Measurements from ENCODE around the gene ASPG. TPM values are rescaled to one million over a fixed set of nuclear protein-coding genes. Genes with fewer than 3 reads are reported as not detected.
A peak's percentile ranks its signal among the peaks of the same experiment; 100 is the strongest.

Gene ASPG
- total RNA-seq, 1 experiment from 2014 or later, result 0.50 TPM

- DNase-seq (ENCODE audit: extremely low read depth, low read depth), result no peak
These were observed 11.7 kb upstream of the ASPG start for GRCh38 chr14:104073764-104074163.

GRCh38 chr14:104075530-104076151 lies 9.9 kb upstream of the ASPG start:
- no peak for DNase-seq (ENCODE audit: extremely low read depth, low read depth)

GRCh38 chr14:104076743-104077142 lies 8.8 kb upstream of the ASPG start:
- no peak for DNase-seq (ENCODE audit: extremely low read depth, low read depth)

GRCh38 chr14:104078031-104078455 lies 7.5 kb upstream of the ASPG start:
- peak; percentile 90 for DNase-seq (ENCODE audit: extremely low read depth, low read depth)

GRCh38 chr14:104080376-104081260 lies 4.9 kb upstream of the ASPG start:
- DNase-seq (ENCODE audit: extremely low read depth, low read depth), result no peak

- no peak for DNase-seq (ENCODE audit: extremely low read depth, low read depth)
These were observed 4.2 kb upstream of the ASPG start for GRCh38 chr14:104081261-104081835.

- no peak for DNase-seq (ENCODE audit: extremely low read depth, low read depth)
These were observed 3.5 kb upstream of the ASPG start for GRCh38 chr14:104081951-104082464.

- DNase-seq (ENCODE audit: extremely low read depth, low read depth), result no peak
These were observed 2.7 kb upstream of the ASPG start for GRCh38 chr14:104082807-104083206.

- no peak for DNase-seq (ENCODE audit: extremely low read depth, low read depth)
These were observed 1.1 kb upstream of the ASPG start for GRCh38 chr14:104084251-104085002.

GRCh38 chr14:104085889-104086201 lies 345 bp downstream of the ASPG start:
- DNase-seq (ENCODE audit: extremely low read depth, low read depth), result no peak

- no peak for DNase-seq (ENCODE audit: extremely low read depth, low read depth)
These were observed 735 bp downstream of the ASPG start for GRCh38 chr14:104086210-104086660.

- no peak for DNase-seq (ENCODE audit: extremely low read depth, low read depth)
These were observed 1.4 kb downstream of the ASPG start for GRCh38 chr14:104086661-104087461.

GRCh38 chr14:104087505-104087904 lies 2.0 kb downstream of the ASPG start:
- no peak for DNase-seq (ENCODE audit: extremely low read depth, low read depth)

- no peak for DNase-seq (ENCODE audit: extremely low read depth, low read depth)
These were observed 2.7 kb downstream of the ASPG start for GRCh38 chr14:104087981-104088850.

- no peak for DNase-seq (ENCODE audit: extremely low read depth, low read depth)
These were observed 4.7 kb downstream of the ASPG start for GRCh38 chr14:104090071-104090748.

- DNase-seq (ENCODE audit: extremely low read depth, low read depth), result no peak
These were observed 5.8 kb downstream of the ASPG start for GRCh38 chr14:104091061-104091926.

- DNase-seq (ENCODE audit: extremely low read depth, low read depth), result no peak
These were observed 6.6 kb downstream of the ASPG start for GRCh38 chr14:104091927-104092771.
